Brain microvascular endothelial cell (primary cell): ENCODE measurements around the gene TMEM214.
A peak's percentile ranks its signal among the peaks of the same experiment; 100 is the strongest.
"Not testable (repeated sequence)": the region's sequence is repeated elsewhere in the genome, so short reads cannot be mapped to it uniquely, and the experiment has no call there.

ENCODE experiments used
- DNase-seq: peaks from one replicate; pipeline ENCODE4 v3.0.0-alpha.2; 2020
- H3K27ac ChIP-seq: fragments of 250-450 bp; sonication (Bioruptor Pico); 2 replicates; pipeline ENCODE4 v1.5.1; 2020; ENCODE audit warnings: mild to moderate bottlenecking, moderate library complexity
- H3K27me3 ChIP-seq: fragments of 250-450 bp; sonication (Bioruptor Pico); replicated peaks from 2 replicates; pipeline ENCODE4 v1.5.1; 2020; ENCODE audit warnings: mild to moderate bottlenecking
- H3K36me3 ChIP-seq: fragments of 250-450 bp; sonication (Bioruptor Pico); replicated peaks from 2 replicates; pipeline ENCODE4 v1.5.1; 2020; ENCODE audit warnings: mild to moderate bottlenecking
- H3K4me3 ChIP-seq: 2 replicates; pipeline ENCODE4 v1.5.1; 2011; ENCODE audit warnings: low read depth, mild to moderate bottlenecking, control low read depth, low read length, moderate library complexity
- in situ Hi-C: cut with HindIII; loops from 2 replicates; pipeline ENCODE4 v1.10.0; 2017; ENCODE audit warnings: low sequenced_read_pairs, low pct_ligation_motif_present
- TF ChIP-seq, protein P1 (sequence below): IDR thresholded peaks from 2 replicates; pipeline ENCODE4 v1.5.1; 2011; ENCODE audit warnings: low read depth, mild to moderate bottlenecking, moderate library complexity, low read length, control low read depth, inconsistent platforms; ENCODE audit errors: missing control alignments

Gene TMEM214

DNA sequence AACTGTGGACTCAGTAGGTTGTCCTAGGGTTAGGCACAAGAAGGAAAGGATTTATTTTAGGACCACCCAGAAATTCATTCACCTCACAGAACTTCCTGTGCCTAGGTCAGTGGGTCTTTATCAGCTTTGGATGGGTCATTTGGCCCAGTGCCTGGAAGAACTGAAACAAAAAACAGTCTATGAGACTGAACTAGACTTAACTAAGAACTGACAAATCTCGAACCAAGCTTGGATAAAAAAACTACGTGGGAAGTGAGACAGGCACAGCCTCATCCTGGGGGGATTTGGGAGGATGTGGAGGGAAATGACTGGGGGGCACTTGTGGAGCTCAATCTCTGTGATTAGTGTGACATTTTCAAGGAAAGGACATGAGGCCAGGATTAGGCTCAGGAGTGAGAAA lies 41.0 kb downstream of the TMEM214 start:
- H3K36me3 ChIP-seq: peaks cover 11% of the 10 kb centered on the region
- no peaks in the 10 kb centered on the region for H3K27me3 ChIP-seq
- no peak for DNase-seq
- H3K4me3 ChIP-seq: no peak overlapping the region
- in situ Hi-C loops: no loop called here
- no peak overlapping the region for H3K27ac ChIP-seq
- TF ChIP-seq, protein P1, sequence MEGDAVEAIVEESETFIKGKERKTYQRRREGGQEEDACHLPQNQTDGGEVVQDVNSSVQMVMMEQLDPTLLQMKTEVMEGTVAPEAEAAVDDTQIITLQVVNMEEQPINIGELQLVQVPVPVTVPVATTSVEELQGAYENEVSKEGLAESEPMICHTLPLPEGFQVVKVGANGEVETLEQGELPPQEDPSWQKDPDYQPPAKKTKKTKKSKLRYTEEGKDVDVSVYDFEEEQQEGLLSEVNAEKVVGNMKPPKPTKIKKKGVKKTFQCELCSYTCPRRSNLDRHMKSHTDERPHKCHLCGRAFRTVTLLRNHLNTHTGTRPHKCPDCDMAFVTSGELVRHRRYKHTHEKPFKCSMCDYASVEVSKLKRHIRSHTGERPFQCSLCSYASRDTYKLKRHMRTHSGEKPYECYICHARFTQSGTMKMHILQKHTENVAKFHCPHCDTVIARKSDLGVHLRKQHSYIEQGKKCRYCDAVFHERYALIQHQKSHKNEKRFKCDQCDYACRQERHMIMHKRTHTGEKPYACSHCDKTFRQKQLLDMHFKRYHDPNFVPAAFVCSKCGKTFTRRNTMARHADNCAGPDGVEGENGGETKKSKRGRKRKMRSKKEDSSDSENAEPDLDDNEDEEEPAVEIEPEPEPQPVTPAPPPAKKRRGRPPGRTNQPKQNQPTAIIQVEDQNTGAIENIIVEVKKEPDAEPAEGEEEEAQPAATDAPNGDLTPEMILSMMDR: no peak

DNA sequence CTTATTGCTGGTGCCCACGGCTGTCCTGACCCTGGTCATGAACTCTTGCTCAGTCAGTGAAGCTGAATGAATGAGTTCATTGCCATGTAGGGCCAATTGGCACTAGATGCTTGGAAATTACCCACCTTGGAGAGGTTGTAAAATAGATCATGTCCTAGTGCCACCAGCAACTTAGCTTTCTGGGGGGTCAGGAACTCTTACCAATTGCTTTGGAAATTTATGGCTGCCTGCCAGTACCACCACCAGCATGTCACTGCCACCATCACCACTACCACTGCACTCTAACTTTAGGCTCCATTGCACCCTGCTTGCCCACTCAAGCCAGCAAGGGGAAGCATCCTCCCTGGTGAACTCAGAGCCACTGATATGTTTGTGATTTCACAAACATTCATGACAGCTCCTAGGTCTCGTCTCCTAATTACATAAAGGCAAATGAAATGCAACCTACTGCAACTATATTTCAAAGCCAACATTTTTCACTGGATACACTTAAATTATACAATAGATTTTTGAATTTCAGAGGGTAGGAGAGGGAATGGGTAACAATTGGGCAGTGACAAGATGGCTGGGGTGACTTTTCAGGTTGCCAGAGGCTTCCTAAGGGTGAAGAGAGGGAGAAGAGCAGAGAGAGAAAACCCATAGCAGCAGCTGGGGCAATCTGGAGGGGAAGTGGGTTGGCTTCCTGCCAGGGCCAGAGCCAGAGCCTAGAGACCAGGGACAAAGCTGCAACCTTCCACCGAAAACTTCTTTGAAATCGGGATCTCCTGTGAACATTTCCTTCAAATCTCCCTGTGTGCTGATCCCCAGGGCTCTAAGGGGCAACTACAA lies 42.2 kb downstream of the TMEM214 start:
- no peak overlapping the region for H3K4me3 ChIP-seq
- no peak overlapping the region for H3K27ac ChIP-seq
- DNase-seq: no peak
- H3K36me3 ChIP-seq: peaks cover 2% of the 10 kb centered on the region
- TF ChIP-seq, protein P1: no peak
- no peaks in the 10 kb centered on the region for H3K27me3 ChIP-seq
- in situ Hi-C loops: no loop called here

DNA sequence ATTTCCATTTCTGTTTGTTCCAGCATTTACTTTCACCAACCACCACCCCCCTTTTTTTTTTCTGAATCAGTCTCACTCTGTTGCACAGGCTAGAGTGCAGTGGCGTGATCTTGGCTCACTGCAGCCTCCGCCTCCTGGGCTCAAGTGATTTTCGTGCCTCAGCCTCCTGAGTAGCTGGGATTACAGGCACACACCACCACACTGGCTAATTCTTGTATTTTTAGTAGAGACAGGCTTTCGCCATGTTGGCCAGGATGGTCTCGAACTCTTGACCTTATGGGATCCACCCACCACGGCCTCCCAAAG lies 42.8 kb downstream of the TMEM214 start:
- in situ Hi-C loops, H3K27ac ChIP-seq, H3K36me3 ChIP-seq, DNase-seq, H3K27me3 ChIP-seq, H3K4me3 ChIP-seq: not testable (repeated sequence)

DNA sequence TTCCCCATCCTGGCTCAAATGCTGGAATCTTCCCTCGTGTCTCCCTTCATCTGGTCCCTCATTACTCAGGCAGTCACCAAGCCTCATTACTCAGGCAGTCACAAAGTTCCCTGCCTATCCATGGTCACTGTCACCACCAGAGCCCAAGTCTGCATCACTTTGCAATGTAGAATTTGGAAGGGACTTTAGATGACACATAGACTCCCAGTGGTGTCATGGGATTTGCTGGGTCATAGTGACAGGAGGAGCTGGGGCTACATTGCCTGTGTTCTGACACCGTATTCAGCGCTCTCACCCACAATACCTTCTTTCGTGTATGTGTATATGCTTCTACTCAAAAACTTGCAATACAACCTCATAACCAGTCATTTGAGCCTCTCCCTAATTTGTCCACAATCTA lies 43.6 kb downstream of the TMEM214 start:
- TF ChIP-seq, protein P1: no peak
- Histone ChIP-seq H3K27me3 (no peaks in the 10 kb centered on the region), H3K27ac (no peak overlapping the region), H3K4me3 (no peak overlapping the region), H3K36me3 (peaks cover under 1% of the 10 kb centered on the region)
- in situ Hi-C loops: no loop called here
- DNase-seq: no peak

DNA sequence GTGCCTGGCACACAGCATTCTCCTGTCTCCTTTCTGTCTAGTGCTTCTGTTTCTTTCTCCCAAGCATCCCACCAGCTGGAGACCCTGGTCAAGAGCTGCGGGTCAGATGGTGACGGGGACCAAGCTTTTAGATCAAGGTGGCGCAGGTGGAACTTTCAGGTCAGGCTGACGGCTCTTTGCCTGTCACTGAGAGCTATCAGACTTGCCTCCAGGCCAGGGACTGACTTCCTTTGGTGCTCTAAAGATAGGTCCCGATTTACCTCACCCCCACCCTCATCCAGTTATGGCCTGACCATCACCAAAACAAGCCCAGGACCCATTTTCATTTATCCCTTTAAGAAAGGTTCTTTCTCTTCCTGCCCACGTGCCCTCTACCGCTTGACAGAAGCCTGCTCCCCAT lies 44.5 kb downstream of the TMEM214 start:
- H3K27me3 ChIP-seq: no peaks in the 10 kb centered on the region
- TF ChIP-seq, protein P1: no peak
- no peak for DNase-seq
- H3K36me3 ChIP-seq: no peaks in the 10 kb centered on the region
- no peak overlapping the region for H3K27ac ChIP-seq
- in situ Hi-C loops: no loop called here
- no peak overlapping the region for H3K4me3 ChIP-seq

DNA sequence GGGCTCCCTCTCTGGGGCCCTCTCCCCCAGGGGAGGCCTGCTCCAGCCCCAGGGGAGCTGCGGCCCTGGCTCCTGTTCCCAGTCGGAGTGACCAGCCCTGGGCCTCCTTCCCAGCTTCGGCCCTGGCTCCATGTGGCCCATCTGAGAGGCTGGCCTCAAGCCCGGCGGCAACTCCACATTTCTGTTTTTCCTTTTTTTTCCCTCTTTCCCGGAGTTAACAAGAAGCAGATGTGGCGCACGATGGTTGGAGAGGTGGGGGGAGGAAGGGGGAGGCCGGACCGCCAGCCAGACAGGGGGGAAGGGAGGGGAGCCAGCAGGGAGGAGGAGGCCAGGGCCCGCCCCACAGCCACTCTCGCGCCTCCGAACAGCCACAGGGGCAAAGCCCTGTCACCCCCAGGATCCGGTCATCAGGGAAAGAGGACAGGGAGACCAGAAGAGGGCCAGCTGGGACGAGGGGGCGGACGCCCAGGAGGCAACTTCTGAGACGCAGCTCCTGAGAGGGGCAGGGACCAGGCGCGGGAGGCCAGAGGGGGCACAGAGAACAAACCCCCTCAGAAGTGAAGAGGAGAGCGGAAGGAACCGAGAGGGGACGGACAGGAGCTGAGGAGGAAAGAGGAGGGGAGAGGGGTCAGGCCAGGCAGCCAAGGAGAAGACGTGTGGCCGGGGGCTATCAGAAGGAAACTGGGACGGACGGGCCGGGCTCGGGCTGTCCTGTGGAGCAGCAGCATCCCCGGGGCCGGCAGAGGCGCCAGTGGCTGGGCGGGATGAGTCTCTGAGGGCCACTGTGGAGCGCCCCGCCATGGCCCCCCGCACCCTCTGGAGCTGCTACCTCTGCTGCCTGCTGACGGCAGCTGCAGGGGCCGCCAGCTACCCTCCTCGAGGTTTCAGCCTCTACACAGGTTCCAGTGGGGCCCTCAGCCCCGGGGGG lies 45.8 kb downstream of the TMEM214 start, which contains the start of gene EMILIN1:
EMILIN1 (plus strand) TSS at position 349 of the 928 bp plus-strand sequence; CDS start at position 800, 451 bp downstream.
- Histone ChIP-seq H3K27ac (peak within 1 kb of the TSS; percentile 42), H3K36me3 (peaks cover 3% of the 10 kb centered on the region), H3K4me3 (peak within 1 kb of the TSS; percentile 73), H3K27me3 (no peaks in the 10 kb centered on the region)
- in situ Hi-C loops: no loop called here
- DNase-seq: peak; percentile 69
- TF ChIP-seq, protein P1: peak; percentile 27
